Lower leg skin (tissue), 3 donors: ENCODE data around the gene GNG7.

Experiments
- POLR2A ChIP-seq, 2 donors: fragments of 450-650 bp; IDR thresholded peaks; one replicate each; pipeline ENCODE4 v1.6.1; 2016 to 2017; ENCODE audit warnings: antibody characterized with exemption in 2 of 2, mild to moderate bottlenecking in 1 of 2, moderate library complexity in 1 of 2
- TF ChIP-seq, protein P1 (sequence below), 3 donors: fragments of 450-650 bp; IDR thresholded peaks; one replicate each; pipeline ENCODE4 v1.5.1; 2016; ENCODE audit warnings: antibody characterized with exemption in 3 of 3, mild to moderate bottlenecking in 3 of 3, moderate library complexity in 2 of 3

DNA sequence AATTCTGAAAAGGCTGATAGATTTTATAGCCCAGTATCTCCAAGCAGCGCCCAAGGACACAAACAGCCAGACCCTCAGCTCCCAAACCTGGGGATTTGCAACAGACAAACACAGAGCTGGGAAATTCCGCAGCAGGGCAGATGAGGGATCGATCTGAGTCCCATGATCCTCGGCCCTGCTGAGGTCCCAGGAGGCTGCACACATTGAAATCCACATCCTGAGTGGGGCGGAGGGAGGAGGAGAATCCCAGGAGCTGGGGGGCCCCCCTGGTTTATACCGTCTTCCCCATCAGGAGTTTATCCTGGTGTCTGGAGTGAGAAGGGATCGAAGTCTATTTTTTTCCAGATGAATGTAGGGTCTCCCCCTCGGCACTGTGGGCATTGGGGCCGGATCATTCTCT lies 49.3 kb downstream of the GNG7 start:
- TF ChIP-seq, protein P1, sequence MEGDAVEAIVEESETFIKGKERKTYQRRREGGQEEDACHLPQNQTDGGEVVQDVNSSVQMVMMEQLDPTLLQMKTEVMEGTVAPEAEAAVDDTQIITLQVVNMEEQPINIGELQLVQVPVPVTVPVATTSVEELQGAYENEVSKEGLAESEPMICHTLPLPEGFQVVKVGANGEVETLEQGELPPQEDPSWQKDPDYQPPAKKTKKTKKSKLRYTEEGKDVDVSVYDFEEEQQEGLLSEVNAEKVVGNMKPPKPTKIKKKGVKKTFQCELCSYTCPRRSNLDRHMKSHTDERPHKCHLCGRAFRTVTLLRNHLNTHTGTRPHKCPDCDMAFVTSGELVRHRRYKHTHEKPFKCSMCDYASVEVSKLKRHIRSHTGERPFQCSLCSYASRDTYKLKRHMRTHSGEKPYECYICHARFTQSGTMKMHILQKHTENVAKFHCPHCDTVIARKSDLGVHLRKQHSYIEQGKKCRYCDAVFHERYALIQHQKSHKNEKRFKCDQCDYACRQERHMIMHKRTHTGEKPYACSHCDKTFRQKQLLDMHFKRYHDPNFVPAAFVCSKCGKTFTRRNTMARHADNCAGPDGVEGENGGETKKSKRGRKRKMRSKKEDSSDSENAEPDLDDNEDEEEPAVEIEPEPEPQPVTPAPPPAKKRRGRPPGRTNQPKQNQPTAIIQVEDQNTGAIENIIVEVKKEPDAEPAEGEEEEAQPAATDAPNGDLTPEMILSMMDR (IDR thresholded peaks at IDR 0.05) = no peak
- no peak for TF ChIP-seq POLR2A (IDR thresholded peaks at IDR 0.05)
